HG03354 (cell line): ENCODE measurements around the gene BCL2L2.

ENCODE experiments used
- ATAC-seq: cut with Tn5 transposase; IDR thresholded peaks from one replicate; pipeline ENCODE4 v1.9.1; 2021; ENCODE audit warnings: mild to moderate bottlenecking; ENCODE audit not compliant: unreplicated experiment, poor library complexity, severe bottlenecking

BCL2L2 gene

GRCh38 chr14:23299211-23299957 lies 7.2 kb upstream of the BCL2L2 start:
- ATAC-seq: no peak

GRCh38 chr14:23299986-23300686 lies 6.5 kb upstream of the BCL2L2 start:
- ATAC-seq: no peak

GRCh38 chr14:23300687-23301223 lies 5.9 kb upstream of the BCL2L2 start:
- no peak for ATAC-seq

- ATAC-seq: peak; percentile 82
These were observed 5.2 kb upstream of the BCL2L2 start for GRCh38 chr14:23301288-23301968.

GRCh38 chr14:23301969-23302289 lies 4.7 kb upstream of the BCL2L2 start:
- peak; percentile 21 for ATAC-seq

- peak; percentile 35 for ATAC-seq
These were observed 4.1 kb upstream of the BCL2L2 start, which contains the start of gene PPP1R3E for GRCh38 chr14:23302290-23303225. PPP1R3E (minus strand) TSS chr14:23302859; CDS start chr14:23302576, 283 bp downstream.

- no peak for ATAC-seq
These were observed 505 bp downstream of the BCL2L2 start for GRCh38 chr14:23307146-23307530.

GRCh38 chr14:23307687-23308644 lies 1.3 kb downstream of the BCL2L2 start:
- no peak for ATAC-seq

GRCh38 chr14:23308721-23309445 lies 2.2 kb downstream of the BCL2L2 start:
- no peak for ATAC-seq

GRCh38 chr14:23310546-23310945 lies 3.9 kb downstream of the BCL2L2 start:
- ATAC-seq: no peak

- ATAC-seq: no peak
These were observed 9.7 kb downstream of the BCL2L2 start for GRCh38 chr14:23316300-23316699.

- no peak for ATAC-seq
These were observed 13.3 kb downstream of the BCL2L2 start for GRCh38 chr14:23319746-23320583.

- ATAC-seq: peak; percentile 91
These were observed 14.2 kb downstream of the BCL2L2 start, which contains the start of gene PABPN1 for GRCh38 chr14:23320584-23321571. PABPN1 (plus strand) TSS chr14:23321457; CDS start chr14:23321470, 13 bp downstream.

GRCh38 chr14:23321572-23322547 lies 15.2 kb downstream of the BCL2L2 start:
- peak; percentile 16 for ATAC-seq
